Psoas muscle (tissue), 8 donors: Measurements from ENCODE around the gene RNF145. TPM values are rescaled to one million over a fixed set of nuclear protein-coding genes. Genes with fewer than 3 reads are reported as not detected.

ENCODE experiments used
- ATAC-seq, 4 donors: fragments of 200-7000 bp; cut with Tn5 transposase; one replicate each; pipeline ENCODE4 v1.9.1; 2020; ENCODE audit warnings: moderate library complexity in 3 of 4, mild to moderate bottlenecking in 2 of 4
- DNase-seq, 2 donors: peaks; one replicate each; pipeline ENCODE4 v3.0.0-alpha.2; 2020
- H3K27ac ChIP-seq: fragments of 200-600 bp; one replicate; pipeline ENCODE4 v1.8.0; 2022
- H3K27me3 ChIP-seq, 3 donors: fragments of 200-600 bp in 1 of 3; one replicate each; pipeline versions ENCODE4 v1.6.1 to v1.8.0; 2013 to 2022; ENCODE audit warnings: low read length in 2 of 3, mild to moderate bottlenecking in 2 of 3, moderate library complexity in 1 of 3; ENCODE audit not compliant: insufficient read depth in 3 of 3
- H3K36me3 ChIP-seq, 2 donors: fragments of 200-600 bp in 1 of 2; one replicate each; pipeline versions ENCODE4 v1.6.1 to v1.8.0; 2013 to 2022; ENCODE audit warnings: low read depth in 1 of 2, mild to moderate bottlenecking in 1 of 2, moderate library complexity in 1 of 2; ENCODE audit not compliant: insufficient read depth in 1 of 2
- H3K4me1 ChIP-seq: fragments of 200-600 bp; one replicate; pipeline ENCODE4 v1.8.0; 2022
- H3K4me3 ChIP-seq: fragments of 200-600 bp; one replicate; pipeline ENCODE4 v1.8.0; 2022; ENCODE audit warnings: mild to moderate bottlenecking
- H3K9me3 ChIP-seq: fragments of 200-600 bp; one replicate; pipeline ENCODE4 v1.8.0; 2022
- WGBS, 3 donors: extraction: QIAGEN DNeasy Blood & Tissue Kit; methylation state at CpG; one replicate each; pipeline versions ENCODE4 v1.1.6 to v1.1.7; 2013; 5-methylcytosine and 5-hydroxymethylcytosine counted together
- intact Hi-C, 2 donors: fragments of 100-400 bp; cut with DNase I; formaldehyde crosslinking; loops; one replicate each; pipeline versions ENCODE4 v1.11.0 to v1.14.2; 2022
- polyA plus RNA-seq, 3 donors: library from polyadenylated mRNA; stranded (reverse); fragments of 200-250 nt; gene quantifications; one replicate each; pipeline ENCODE4 v1.2.3, GENCODE V29; 2013
- total RNA-seq, 4 donors: library from RNA; stranded (reverse); fragmentation: NEBNext Ultra II Directional in 2 of 4; extraction: Animal tissue kit (Norgen Biotek cat#: 25700) in 2 of 4; gene quantifications; one replicate each; pipeline versions ENCODE4 v1.2.1 to v1.2.4, GENCODE V29; 2021 to 2023
- TF ChIP-seq, protein P1 (sequence below): fragments of 200-600 bp; IDR thresholded peaks from one replicate; pipeline ENCODE4 v1.8.0; 2022; ENCODE audit warnings: antibody characterized with exemption
- donor health status: healthy with polysubstance abuse.
- donor health status: DM: no; HTN: no; CAD: no; lungs with moderate emphysema.
- donor health status: Bipolar disorder and iron deficiency.
- donor health status: healthy.
- donor health status: DM: yes; HTN: yes; CAD: no.
- donor health status: DM: no; HTN: no; CAD: no.
- donor health status: DM: no; HTN: no; CAD: no.
- donor health status: DM: yes; HTN: yes; CAD: no.

RNF145 gene
- total and polyA plus RNA-seq, 7 donors, result 6.0 to 17.8 (median 13.2) TPM

DNA sequence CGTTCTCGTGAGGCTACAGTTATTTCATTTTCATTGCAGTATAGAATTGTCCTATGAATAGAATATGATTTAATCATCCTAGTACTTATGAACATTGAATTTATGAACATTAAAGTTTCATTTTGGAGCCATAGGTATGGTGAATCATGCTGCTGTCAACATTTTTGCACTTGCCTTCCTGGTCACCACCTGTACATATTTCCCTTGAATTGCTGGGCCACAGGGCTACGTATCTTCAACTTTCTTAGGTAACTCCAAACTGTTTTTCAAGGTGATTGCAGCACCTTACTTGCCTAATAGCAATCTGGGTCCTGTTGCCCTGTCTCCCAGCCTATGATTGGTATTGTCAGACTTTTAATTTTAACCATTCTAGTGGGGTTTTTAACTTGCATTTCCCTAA lies 6.5 kb upstream of the RNF145 start:
- H3K27ac ChIP-seq, result no peak overlapping the region
- ATAC-seq, result no peak
- no peak for DNase-seq
- no peaks in the 10 kb centered on the region for H3K36me3 ChIP-seq
- no peaks in the 10 kb centered on the region for H3K4me1 ChIP-seq
- TF ChIP-seq, protein P1, sequence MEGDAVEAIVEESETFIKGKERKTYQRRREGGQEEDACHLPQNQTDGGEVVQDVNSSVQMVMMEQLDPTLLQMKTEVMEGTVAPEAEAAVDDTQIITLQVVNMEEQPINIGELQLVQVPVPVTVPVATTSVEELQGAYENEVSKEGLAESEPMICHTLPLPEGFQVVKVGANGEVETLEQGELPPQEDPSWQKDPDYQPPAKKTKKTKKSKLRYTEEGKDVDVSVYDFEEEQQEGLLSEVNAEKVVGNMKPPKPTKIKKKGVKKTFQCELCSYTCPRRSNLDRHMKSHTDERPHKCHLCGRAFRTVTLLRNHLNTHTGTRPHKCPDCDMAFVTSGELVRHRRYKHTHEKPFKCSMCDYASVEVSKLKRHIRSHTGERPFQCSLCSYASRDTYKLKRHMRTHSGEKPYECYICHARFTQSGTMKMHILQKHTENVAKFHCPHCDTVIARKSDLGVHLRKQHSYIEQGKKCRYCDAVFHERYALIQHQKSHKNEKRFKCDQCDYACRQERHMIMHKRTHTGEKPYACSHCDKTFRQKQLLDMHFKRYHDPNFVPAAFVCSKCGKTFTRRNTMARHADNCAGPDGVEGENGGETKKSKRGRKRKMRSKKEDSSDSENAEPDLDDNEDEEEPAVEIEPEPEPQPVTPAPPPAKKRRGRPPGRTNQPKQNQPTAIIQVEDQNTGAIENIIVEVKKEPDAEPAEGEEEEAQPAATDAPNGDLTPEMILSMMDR, result no peak
- 85 to 92% (median 89%) methylated on average over 3 of the region's 3 CpGs for WGBS, 3 donors
- no peaks in the 10 kb centered on the region for H3K9me3 ChIP-seq
- H3K4me3 ChIP-seq, result no peak overlapping the region
- intact Hi-C loops, result no loop called here
- H3K27me3 ChIP-seq, result no peaks in the 10 kb centered on the region

DNA sequence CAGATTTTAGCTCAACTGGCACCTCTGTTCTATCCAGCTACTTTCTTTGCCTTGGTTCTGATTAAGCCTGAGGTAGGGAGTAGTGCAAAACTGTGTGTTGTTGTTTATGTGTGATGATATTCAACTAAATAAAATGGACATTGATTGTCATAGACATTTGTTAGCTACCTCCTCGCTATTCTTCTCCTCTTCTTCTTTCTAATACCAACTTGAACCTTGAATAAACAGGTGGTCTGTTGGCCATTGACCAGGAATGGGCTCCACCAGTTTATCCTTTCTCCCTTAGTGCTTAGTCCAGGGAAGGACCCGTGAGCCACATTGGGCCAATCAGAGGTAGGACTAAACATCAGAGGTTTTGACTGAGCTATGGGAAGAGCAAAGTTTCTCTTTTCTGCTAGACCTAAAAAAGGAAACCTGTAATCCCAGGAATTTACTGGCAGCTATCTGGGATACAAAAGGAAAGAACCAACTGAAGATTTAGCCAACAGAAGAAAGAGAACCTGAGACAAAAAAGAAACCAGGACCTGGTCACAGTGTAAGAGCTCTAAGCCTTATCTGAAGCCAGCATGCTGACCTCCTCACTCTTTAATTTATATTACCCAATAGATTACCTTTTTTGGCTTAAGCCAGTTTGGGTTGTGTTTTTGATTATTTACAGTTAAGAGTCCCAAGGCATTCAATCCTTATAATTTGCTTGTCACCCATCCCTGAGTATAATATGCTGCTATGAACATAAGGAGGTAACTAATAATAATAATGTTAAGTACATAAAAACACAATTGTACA lies 5.3 kb upstream of the RNF145 start:
- intact Hi-C loops, result loop anchor here in 1 of 2 donors (5.0 kb wide), 1 partner anchor 48 kb away; the partner anchor contains the start of gene UBLCP1
- H3K4me1 ChIP-seq, result no peaks in the 10 kb centered on the region
- H3K9me3 ChIP-seq, result no peaks in the 10 kb centered on the region

DNA sequence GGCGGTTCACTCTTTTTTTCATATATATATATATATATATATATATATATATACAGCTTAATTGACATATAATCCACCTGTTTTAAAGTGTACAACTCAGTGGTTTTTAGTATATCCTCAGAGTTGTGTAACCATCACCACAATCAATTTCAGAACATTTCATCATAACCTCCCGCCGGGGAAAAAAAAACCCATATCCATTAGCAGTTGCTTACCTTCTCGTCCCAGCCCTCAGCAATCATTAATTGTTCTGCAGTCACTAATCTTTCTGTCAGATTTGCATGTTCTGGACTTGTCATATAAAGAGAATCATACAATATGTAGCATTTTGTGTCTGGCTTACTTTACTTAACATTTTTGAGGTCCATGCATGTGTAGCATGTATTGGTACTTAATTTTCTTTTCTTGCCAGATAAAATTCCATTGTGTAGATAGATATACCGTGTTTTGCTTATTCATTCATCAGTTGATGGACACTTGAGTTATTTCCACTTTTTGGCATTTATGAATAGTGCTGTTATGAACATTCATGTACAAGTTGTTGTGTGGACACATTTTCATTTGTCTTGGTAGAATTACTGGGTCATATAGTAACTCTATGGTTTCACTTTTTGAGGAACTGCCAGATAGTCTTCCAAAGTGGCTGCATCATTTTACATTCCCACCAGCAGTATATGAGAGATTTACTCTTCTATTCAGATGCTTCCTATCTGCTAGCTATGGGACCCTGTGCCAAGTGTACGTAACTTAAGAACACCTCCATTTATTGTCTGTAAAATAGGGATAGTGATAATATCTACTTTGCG lies 3.5 kb upstream of the RNF145 start:
- Histone ChIP-seq H3K36me3 (no peaks in the 10 kb centered on the region), H3K27me3 (no peaks in the 10 kb centered on the region), H3K4me1 (no peaks in the 10 kb centered on the region), H3K27ac (no peak overlapping the region), H3K4me3 (no peak overlapping the region), H3K9me3 (no peaks in the 10 kb centered on the region)
- intact Hi-C loops, result loop anchor here in 1 of 2 donors (5.0 kb wide), 1 partner anchor 49 kb away; the partner anchor contains the start of gene UBLCP1
- WGBS, 3 donors, result 73 to 91% (median 89%) methylated on average over 7 of the region's 7 CpGs
- no peak for ATAC-seq
- DNase-seq, result no peak
- TF ChIP-seq, protein P1, result no peak

More for the DNA sequence above, 5.3 kb upstream of the RNF145 start:
- Histone ChIP-seq H3K27ac (no peak overlapping the region), H3K36me3 (no peaks in the 10 kb centered on the region), H3K27me3 (no peaks in the 10 kb centered on the region), H3K4me3 (no peak overlapping the region)
- DNase-seq (no peak), ATAC-seq (no peak)
- WGBS, 3 donors, result 57 to 64% (median 63%) methylated on average over 2 of the region's 2 CpGs
- TF ChIP-seq, protein P1, result no peak

DNA sequence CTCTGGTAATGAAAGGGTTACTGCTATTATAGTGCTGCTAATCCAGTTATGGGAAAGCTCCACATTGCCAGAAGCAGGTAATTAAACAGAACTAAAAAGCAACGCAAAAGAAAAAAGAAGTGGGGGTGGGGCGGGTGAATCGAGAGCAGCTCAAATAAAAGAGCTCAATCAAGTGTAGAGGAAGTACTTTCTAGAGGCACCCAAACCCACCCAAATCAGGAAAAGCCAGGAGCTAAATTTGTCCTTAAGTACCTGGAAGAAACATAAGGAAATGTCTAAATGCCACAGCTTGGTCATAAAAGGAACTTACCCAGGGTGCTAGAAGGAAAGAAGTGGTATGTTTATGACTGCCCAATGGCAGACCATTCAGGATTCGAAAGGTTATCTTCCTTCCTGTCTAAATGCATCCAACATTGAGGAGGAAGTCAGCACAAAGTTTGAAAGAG lies 2.4 kb upstream of the RNF145 start:
- no peak for ATAC-seq
- 47 to 64% (median 54%) methylated on average over 4 of the region's 4 CpGs for WGBS, 3 donors
- TF ChIP-seq, protein P1, result no peak
- H3K4me1 ChIP-seq, result peaks cover 6% of the 10 kb centered on the region
- DNase-seq, result no peak
- no peaks in the 10 kb centered on the region for H3K36me3 ChIP-seq
- H3K9me3 ChIP-seq, result no peaks in the 10 kb centered on the region
- no peaks in the 10 kb centered on the region for H3K27me3 ChIP-seq
- intact Hi-C loops, result loop anchor here in 1 of 2 donors (5.0 kb wide), 1 partner anchor 51 kb away; the partner anchor contains the start of gene UBLCP1
- H3K27ac ChIP-seq, result no peak overlapping the region
- H3K4me3 ChIP-seq, result no peak overlapping the region
